HepG2 (cell line): ENCODE results near the gene NME9. TPM values are rescaled to one million over a fixed set of nuclear protein-coding genes. Genes with fewer than 3 reads are reported as not detected.

Source experiments
- ASH2L ChIP-seq: fragments of 300-600, 200-600 bp; sonication (generic); IDR thresholded peaks from 2 replicates; pipeline ENCODE4 v1.7.0; 2017; ENCODE audit warnings: low read depth, mild to moderate bottlenecking, moderate library complexity, mixed read lengths, low read length; ENCODE audit not compliant: insufficient read length
- CCAR2 ChIP-seq: fragments of 200-400 bp; formaldehyde crosslinking; optimal IDR thresholded peaks from 2 replicates; pipeline ENCODE3; 2018; ENCODE audit warnings: low read depth, mild to moderate bottlenecking, low read length, moderate library complexity
- CSRNP1 ChIP-seq: sonication (generic); formaldehyde crosslinking; IDR thresholded peaks from 2 replicates; pipeline ENCODE4 v1.8.1; 2023; ENCODE audit warnings: mild to moderate bottlenecking, missing genetic modification reagents
- DNMT3B ChIP-seq: conservative IDR thresholded peaks from 2 replicates; pipeline ENCODE4 v1.6.1; 2016; ENCODE audit warnings: missing biosample characterization, control low read depth
- E2F2 ChIP-seq: sonication (generic); formaldehyde crosslinking; IDR thresholded peaks from 2 replicates; pipeline ENCODE4 v1.4.0; 2020; ENCODE audit warnings: missing genetic modification reagents, borderline replicate concordance
- MED1 ChIP-seq: sonication (generic); formaldehyde crosslinking; IDR thresholded peaks from 2 replicates; pipeline ENCODE4 v1.4.0; 2020; ENCODE audit warnings: missing genetic modification reagents
- MED8 ChIP-seq: sonication (generic); formaldehyde crosslinking; IDR thresholded peaks from 2 replicates; pipeline ENCODE4 v1.8.1; 2023; ENCODE audit warnings: mild to moderate bottlenecking, missing genetic modification reagents; ENCODE audit not compliant: insufficient replicate concordance
- NFRKB ChIP-seq: fragments of 450-650 bp; IDR thresholded peaks from 2 replicates; pipeline ENCODE4 v1.6.1; 2017
- PBX2 ChIP-seq: IDR thresholded peaks from 2 replicates; pipeline ENCODE4 v1.6.1; 2016; ENCODE audit warnings: control low read depth
- PRDM15 ChIP-seq: sonication (generic); formaldehyde crosslinking; IDR thresholded peaks from 2 replicates; pipeline ENCODE4 v1.4.0; 2020; ENCODE audit warnings: missing genetic modification reagents
- RFX1 ChIP-seq: fragments of 450-650 bp; IDR thresholded peaks from 2 replicates; pipeline ENCODE4 v1.6.1; 2017
- TARDBP ChIP-seq: sonication (generic); formaldehyde crosslinking; IDR thresholded peaks from 2 replicates; pipeline ENCODE4 v1.8.0; 2022; ENCODE audit warnings: mild to moderate bottlenecking, missing genetic modification reagents
- ZBTB10 ChIP-seq: sonication (generic); formaldehyde crosslinking; IDR thresholded peaks from 2 replicates; pipeline ENCODE4 v1.4.0; 2020; ENCODE audit warnings: missing genetic modification reagents, borderline replicate concordance
- ZMYM4 ChIP-seq: sonication (generic); formaldehyde crosslinking; IDR thresholded peaks from 2 replicates; pipeline ENCODE4 v1.8.1; 2023; ENCODE audit warnings: mild to moderate bottlenecking, missing genetic modification reagents
- ZNF292 ChIP-seq: sonication (generic); formaldehyde crosslinking; IDR thresholded peaks from 2 replicates; pipeline ENCODE4 v1.8.1; 2022; ENCODE audit warnings: mild to moderate bottlenecking, low read depth, missing genetic modification reagents, borderline replicate concordance
- ZNF382 ChIP-seq: sonication (generic); formaldehyde crosslinking; IDR thresholded peaks from 2 replicates; pipeline ENCODE4 v1.5.0; 2020; ENCODE audit warnings: missing genetic modification reagents, mild to moderate bottlenecking, borderline replicate concordance
- ZNF430 ChIP-seq: sonication (generic); formaldehyde crosslinking; IDR thresholded peaks from 2 replicates; pipeline ENCODE4 v1.9.0; 2021; ENCODE audit warnings: mild to moderate bottlenecking, missing genetic modification reagents
- ZNF552 ChIP-seq: sonication (generic); formaldehyde crosslinking; IDR thresholded peaks from 2 replicates; pipeline ENCODE4 v1.9.0; 2022; ENCODE audit warnings: missing genetic modification reagents, mild to moderate bottlenecking, borderline replicate concordance
- ZNF891 ChIP-seq: sonication (generic); formaldehyde crosslinking; IDR thresholded peaks from 2 replicates; pipeline ENCODE4 v1.5.0; 2020; ENCODE audit warnings: mild to moderate bottlenecking, missing genetic modification reagents
- polyA plus RNA-seq, 8 experiments: library from polyadenylated mRNA; depleted of rRNA in 3 of 8; stranded (reverse) in 7 of 8; unstranded in 1 of 8; fragments of >200 nt; fragmentation: Illumina TruSeq in 4 of 8; extraction: Trizol in 4 of 8; gene quantifications; 2 replicates each; pipeline versions ENCODE4 v1.2.1 to v1.2.3, GENCODE V29; 2011 to 2016; ENCODE audit warnings: low read depth in 4 of 8, missing spikeins in 1 of 8, mixed read lengths in 1 of 8; ENCODE audit not compliant: insufficient read depth in 1 of 8
- total RNA-seq, 5 experiments: library from RNA; depleted of rRNA; stranded (reverse); fragments of >200 nt; fragmentation: Illumina TruSeq; extraction: Trizol; gene quantifications; 2 replicates each; pipeline ENCODE4 v1.2.3, GENCODE V29; 2016; ENCODE audit warnings: low read depth in 1 of 5

The NME9 gene
- total and polyA plus RNA-seq, 2 of the 13 experiments (the other 11 are each of a cell fraction or from before 2014, with no cell fraction given): not detected

- TF ChIP-seq E2F2 (CRISPR knock-in tag) (no peak), CCAR2 (no peak), ZNF891 (CRISPR knock-in tag) (no peak), PBX2 (no peak), ZNF382 (CRISPR knock-in tag) (no peak), ZNF552 (CRISPR knock-in tag) (no peak), NFRKB (no peak), ASH2L (peak; percentile 35), ZBTB10 (CRISPR knock-in tag) (no peak), ZMYM4 (CRISPR knock-in tag) (peak; percentile 75; the same call in 1 of the 2 replicates), PRDM15 (CRISPR knock-in tag) (no peak), TARDBP (CRISPR knock-in tag) (no peak), CSRNP1 (CRISPR knock-in tag) (peak; percentile 27; the same call in 1 of the 2 replicates), ZNF292 (0 out of 2 replicates have a peak, but pooled peaks have one; percentile 22), RFX1 (peak; percentile 91), MED1 (no peak), DNMT3B (CRISPR knock-in tag) (no peak), MED8 (no peak), ZNF430 (CRISPR knock-in tag) (no peak)
Measured at GRCh38 chr3:138329127-138329983, at the start of gene NME9 (continued).
